ENCODE data around the gene FAM184B. TPM values are rescaled to one million over a fixed set of nuclear protein-coding genes. Genes with fewer than 3 reads are reported as not detected.

FAM184B gene
- total RNA-seq, 2 donors from 2014 or later: 0.19 to 0.94 TPM

DNA sequence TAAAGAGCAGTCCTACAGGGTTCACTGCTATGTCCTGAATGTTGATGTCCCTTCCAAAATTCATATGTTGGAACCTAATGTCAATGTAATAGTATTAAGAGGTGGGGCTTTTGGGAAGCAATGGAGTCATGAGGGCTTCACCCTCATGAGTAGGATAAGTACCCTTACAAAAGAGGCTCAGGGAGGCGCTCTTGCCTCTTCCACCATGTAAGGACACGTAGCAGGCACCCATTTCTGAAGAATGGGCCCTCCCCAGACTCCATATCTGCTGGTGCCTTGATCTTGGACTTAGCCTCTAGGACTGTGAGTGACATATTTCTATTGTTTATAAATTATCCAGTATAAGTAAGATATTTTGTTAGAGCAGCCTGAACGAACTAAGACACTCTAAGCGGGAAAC, 151.2 kb downstream of the FAM184B start:
- peaks cover 36% of the 10 kb centered on the region for H3K36me3 ChIP-seq
- no peaks in the 10 kb centered on the region for H3K4me1 ChIP-seq
- no peak overlapping the region for H3K27ac ChIP-seq
- TF ChIP-seq, protein P1, sequence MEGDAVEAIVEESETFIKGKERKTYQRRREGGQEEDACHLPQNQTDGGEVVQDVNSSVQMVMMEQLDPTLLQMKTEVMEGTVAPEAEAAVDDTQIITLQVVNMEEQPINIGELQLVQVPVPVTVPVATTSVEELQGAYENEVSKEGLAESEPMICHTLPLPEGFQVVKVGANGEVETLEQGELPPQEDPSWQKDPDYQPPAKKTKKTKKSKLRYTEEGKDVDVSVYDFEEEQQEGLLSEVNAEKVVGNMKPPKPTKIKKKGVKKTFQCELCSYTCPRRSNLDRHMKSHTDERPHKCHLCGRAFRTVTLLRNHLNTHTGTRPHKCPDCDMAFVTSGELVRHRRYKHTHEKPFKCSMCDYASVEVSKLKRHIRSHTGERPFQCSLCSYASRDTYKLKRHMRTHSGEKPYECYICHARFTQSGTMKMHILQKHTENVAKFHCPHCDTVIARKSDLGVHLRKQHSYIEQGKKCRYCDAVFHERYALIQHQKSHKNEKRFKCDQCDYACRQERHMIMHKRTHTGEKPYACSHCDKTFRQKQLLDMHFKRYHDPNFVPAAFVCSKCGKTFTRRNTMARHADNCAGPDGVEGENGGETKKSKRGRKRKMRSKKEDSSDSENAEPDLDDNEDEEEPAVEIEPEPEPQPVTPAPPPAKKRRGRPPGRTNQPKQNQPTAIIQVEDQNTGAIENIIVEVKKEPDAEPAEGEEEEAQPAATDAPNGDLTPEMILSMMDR (IDR thresholded peaks at IDR 0.05): no peak
- no peak overlapping the region for H3K4me3 ChIP-seq
- H3K27me3 ChIP-seq: no peaks in the 10 kb centered on the region
- DNase-seq: no peak
- no peak overlapping the region for H3K9ac ChIP-seq (ENCODE audit: low read depth in 2 of 2, low read length in 2 of 2)
- intact Hi-C loops (cut with DNase I): no loop called here
- no peaks in the 10 kb centered on the region for H3K9me3 ChIP-seq

DNA sequence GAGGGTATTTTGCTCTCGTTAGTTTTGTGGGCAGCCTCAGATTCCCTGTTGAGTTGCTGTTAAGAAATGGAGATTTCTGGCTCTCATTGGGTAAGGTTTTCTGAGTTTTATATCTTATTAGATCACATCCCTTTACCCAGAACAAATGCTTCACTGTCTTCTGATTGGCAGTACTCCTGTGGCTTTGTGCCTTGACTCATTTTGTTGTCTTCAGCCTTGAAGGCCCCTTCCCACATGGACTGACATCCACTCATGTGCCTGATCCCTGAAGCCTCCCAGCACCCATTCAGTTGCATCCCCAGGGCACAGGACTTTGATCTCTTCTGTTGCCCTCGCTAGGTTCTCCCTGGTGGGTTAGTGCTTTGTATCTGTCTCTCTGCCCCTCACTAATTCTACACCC, 156.6 kb downstream of the FAM184B start:
- no peaks in the 10 kb centered on the region for H3K9me3 ChIP-seq
- intact Hi-C loops (cut with DNase I): no loop called here
- no peak overlapping the region for H3K9ac ChIP-seq (ENCODE audit: low read depth in 2 of 2, low read length in 2 of 2)
- TF ChIP-seq, protein P1 (IDR thresholded peaks at IDR 0.05): no peak
- DNase-seq: no peak
- no peaks in the 10 kb centered on the region for H3K27me3 ChIP-seq
- no peak overlapping the region for H3K4me3 ChIP-seq
- H3K27ac ChIP-seq: no peak overlapping the region
- peaks cover 45% of the 10 kb centered on the region for H3K36me3 ChIP-seq
- no peaks in the 10 kb centered on the region for H3K4me1 ChIP-seq

DNA sequence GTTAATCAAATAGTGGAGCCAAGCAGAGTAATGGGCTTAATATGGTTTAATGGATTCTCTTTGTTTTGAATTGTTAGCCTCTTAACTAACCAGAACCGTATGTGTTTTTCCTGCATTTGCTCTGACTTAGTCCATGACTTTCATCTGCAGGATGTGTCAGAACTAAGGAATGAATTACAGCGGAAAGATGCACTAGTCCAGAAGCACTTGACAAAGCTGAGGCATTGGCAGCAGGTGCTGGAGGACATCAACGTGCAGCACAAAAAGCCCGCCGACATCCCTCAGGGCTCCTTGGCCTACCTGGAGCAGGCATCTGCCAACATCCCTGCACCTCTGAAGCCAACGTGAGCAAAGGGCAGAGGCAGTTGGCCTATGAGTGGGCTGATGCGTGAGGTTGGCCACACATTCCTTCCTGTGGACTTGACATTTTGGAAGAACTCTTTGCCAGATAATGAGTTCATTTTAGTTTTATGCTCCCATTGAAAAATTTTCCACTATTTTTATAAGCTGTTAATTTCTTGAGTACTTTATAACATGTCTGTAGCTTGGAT, 157.9 kb downstream of the FAM184B start:
- H3K36me3 ChIP-seq: peaks cover 39% of the 10 kb centered on the region
- intact Hi-C loops (cut with DNase I): no loop called here

DNA sequence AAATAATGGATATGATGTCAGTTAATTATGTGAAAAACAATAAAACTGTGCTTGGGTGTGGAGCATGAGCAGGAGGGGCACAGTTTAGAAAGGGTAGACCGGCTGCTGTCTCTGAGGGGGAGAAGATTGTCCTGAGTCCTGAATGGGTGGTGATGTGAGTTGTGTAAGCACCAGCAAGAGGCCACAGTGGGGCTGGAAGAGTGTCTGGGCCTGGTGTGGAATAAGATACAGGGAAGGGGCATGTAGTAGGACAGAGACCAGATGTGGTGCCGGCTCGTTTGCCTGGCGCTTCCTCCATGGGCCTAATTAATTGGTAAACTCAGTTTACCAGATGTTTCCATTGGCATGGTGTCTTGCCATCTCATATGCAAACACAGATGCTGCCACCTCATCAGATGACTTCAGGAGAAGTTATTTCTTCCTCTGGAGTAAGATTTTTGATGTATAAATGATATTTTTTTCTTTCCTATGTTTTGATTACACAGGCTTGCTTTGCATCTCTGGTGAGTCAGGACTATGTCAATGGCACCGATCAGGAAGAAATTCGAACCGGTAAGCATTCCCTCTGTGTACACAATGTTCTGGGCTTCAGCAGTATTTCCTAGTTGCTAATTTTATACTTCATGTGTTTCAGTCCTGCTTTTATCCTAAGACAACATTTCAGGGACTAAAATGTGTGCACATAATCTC, 161.9 kb downstream of the FAM184B start:
- intact Hi-C loops (cut with DNase I): loop anchor here (10.0 kb wide), 1 partner anchor 185 kb away; no protein-coding TSS in a partner anchor
- peaks cover 10% of the 10 kb centered on the region for H3K4me1 ChIP-seq
- TF ChIP-seq, protein P1 (IDR thresholded peaks at IDR 0.05): no peak
- no peak overlapping the region for H3K27ac ChIP-seq
- H3K9me3 ChIP-seq: no peaks in the 10 kb centered on the region
- no peak overlapping the region for H3K4me3 ChIP-seq
- H3K36me3 ChIP-seq: peaks cover 20% of the 10 kb centered on the region
- H3K27me3 ChIP-seq: no peaks in the 10 kb centered on the region
- no peak overlapping the region for H3K9ac ChIP-seq (ENCODE audit: low read depth in 2 of 2, low read length in 2 of 2)
- DNase-seq: no peak

More for the DNA sequence above, 157.9 kb downstream of the FAM184B start:
- Histone ChIP-seq H3K27me3 (no peaks in the 10 kb centered on the region), H3K4me3 (no peak overlapping the region), H3K9ac (ENCODE audit: low read depth in 2 of 2, low read length in 2 of 2) (no peak overlapping the region), H3K27ac (no peak overlapping the region), H3K9me3 (no peaks in the 10 kb centered on the region), H3K4me1 (no peaks in the 10 kb centered on the region)
- DNase-seq: no peak
- TF ChIP-seq, protein P1 (IDR thresholded peaks at IDR 0.05): no peak

DNA sequence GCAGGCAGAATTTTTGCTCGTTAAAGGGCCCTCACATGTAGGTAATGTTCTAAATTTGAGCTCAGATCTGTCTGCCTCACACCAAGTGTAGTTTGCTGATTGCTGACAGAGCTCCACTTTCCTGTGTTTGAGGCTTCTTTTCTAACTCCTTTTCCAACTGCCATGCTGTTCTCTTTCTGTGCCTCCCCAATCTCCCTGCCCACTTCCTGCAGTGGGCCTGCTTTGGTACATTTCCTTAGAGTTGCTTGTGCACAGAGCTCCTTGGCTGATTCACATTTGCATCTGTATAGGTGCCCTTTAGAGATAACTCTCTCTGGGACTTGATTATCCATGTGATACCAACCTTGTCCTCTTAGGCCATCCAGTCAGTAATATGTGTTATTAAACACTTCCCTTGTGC, 162.5 kb downstream of the FAM184B start:
- Histone ChIP-seq H3K36me3 (peaks cover 20% of the 10 kb centered on the region), H3K27me3 (no peaks in the 10 kb centered on the region), H3K27ac (no peak overlapping the region), H3K9me3 (no peaks in the 10 kb centered on the region), H3K4me3 (no peak overlapping the region), H3K9ac (ENCODE audit: low read depth in 2 of 2, low read length in 2 of 2) (no peak overlapping the region), H3K4me1 (peaks cover 10% of the 10 kb centered on the region)
- intact Hi-C loops (cut with DNase I): loop anchor here (10.0 kb wide), 1 partner anchor 186 kb away; no protein-coding TSS in a partner anchor
- no peak for DNase-seq
- TF ChIP-seq, protein P1 (IDR thresholded peaks at IDR 0.05): no peak
